ENCODE measurements around the gene KAZN. TPM values are rescaled to one million over a fixed set of nuclear protein-coding genes. Genes with fewer than 3 reads are reported as not detected.

KAZN gene
- total RNA-seq, 1 experiment from 2014 or later = 15.6 TPM

GRCh38 chr1:14626869-14627607 lies 28.6 kb downstream of the KAZN start:
- H3F3A ChIP-seq (ENCODE audit: insufficient read depth, low read depth) = no peaks in the 10 kb centered on the region
- intact Hi-C loops (cut with micrococcal nuclease; ENCODE audit: unreplicated experiment) = no loop called here
- no peaks in the 10 kb centered on the region for H3K4me1 ChIP-seq (replicated peaks; ENCODE audit: insufficient read depth)
- no peak overlapping the region for H2AFZ ChIP-seq
- no peaks in the 10 kb centered on the region for H3K36me3 ChIP-seq (ENCODE audit: low read depth)
- peaks cover 43% of the 10 kb centered on the region for H3K27me3 ChIP-seq (ENCODE audit: insufficient read depth, low read depth)
- no peak overlapping the region for H3K4me3 ChIP-seq
- H3K79me2 ChIP-seq (ENCODE audit: low read depth) = no peaks in the 10 kb centered on the region
- TF ChIP-seq, protein P1, sequence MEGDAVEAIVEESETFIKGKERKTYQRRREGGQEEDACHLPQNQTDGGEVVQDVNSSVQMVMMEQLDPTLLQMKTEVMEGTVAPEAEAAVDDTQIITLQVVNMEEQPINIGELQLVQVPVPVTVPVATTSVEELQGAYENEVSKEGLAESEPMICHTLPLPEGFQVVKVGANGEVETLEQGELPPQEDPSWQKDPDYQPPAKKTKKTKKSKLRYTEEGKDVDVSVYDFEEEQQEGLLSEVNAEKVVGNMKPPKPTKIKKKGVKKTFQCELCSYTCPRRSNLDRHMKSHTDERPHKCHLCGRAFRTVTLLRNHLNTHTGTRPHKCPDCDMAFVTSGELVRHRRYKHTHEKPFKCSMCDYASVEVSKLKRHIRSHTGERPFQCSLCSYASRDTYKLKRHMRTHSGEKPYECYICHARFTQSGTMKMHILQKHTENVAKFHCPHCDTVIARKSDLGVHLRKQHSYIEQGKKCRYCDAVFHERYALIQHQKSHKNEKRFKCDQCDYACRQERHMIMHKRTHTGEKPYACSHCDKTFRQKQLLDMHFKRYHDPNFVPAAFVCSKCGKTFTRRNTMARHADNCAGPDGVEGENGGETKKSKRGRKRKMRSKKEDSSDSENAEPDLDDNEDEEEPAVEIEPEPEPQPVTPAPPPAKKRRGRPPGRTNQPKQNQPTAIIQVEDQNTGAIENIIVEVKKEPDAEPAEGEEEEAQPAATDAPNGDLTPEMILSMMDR (conservative IDR thresholded peaks at IDR 0.05) = no peak
- TF ChIP-seq EZH2 (IDR thresholded peaks at IDR 0.05; ENCODE audit: low read depth) = no peak
- DNase-seq = no peak
- ChIA-PET POLR2A (ENCODE audit: unreplicated experiment) (no interaction called here), CTCF (no interaction called here)
- H3K27ac ChIP-seq = no peak overlapping the region
- no peaks in the 10 kb centered on the region for H4K20me1 ChIP-seq (ENCODE audit: insufficient read depth)
- H3K9me2 ChIP-seq (ENCODE audit: insufficient read depth) = no peaks in the 10 kb centered on the region
- BruUV-seq (replicated peaks) = no TSS peak
- H3K4me2 ChIP-seq = no peak overlapping the region
- H3K9me3 ChIP-seq (ENCODE audit: insufficient read depth, low read depth) = no peaks in the 10 kb centered on the region

- H3K36me3 ChIP-seq (ENCODE audit: low read depth) = no peaks in the 10 kb centered on the region
- peaks cover 44% of the 10 kb centered on the region for H3K27me3 ChIP-seq (ENCODE audit: insufficient read depth, low read depth)
- H2AFZ ChIP-seq = no peak overlapping the region
- CTCF ChIA-PET = no interaction called here
- BruUV-seq (replicated peaks) = no TSS peak
- no peaks in the 10 kb centered on the region for H3K9me2 ChIP-seq (ENCODE audit: insufficient read depth)
- H3K4me3 ChIP-seq = no peak overlapping the region
- H3F3A ChIP-seq (ENCODE audit: insufficient read depth, low read depth) = no peaks in the 10 kb centered on the region
- no peaks in the 10 kb centered on the region for H3K79me2 ChIP-seq (ENCODE audit: low read depth)
- H3K27ac ChIP-seq = no peak overlapping the region
- intact Hi-C loops (cut with micrococcal nuclease; ENCODE audit: unreplicated experiment) = no loop called here
- POLR2A ChIA-PET (ENCODE audit: unreplicated experiment) = no interaction called here
- H3K9me3 ChIP-seq (ENCODE audit: insufficient read depth, low read depth) = no peaks in the 10 kb centered on the region
- TF ChIP-seq, protein P1 (conservative IDR thresholded peaks at IDR 0.05) = no peak
- TF ChIP-seq EZH2 (IDR thresholded peaks at IDR 0.05; ENCODE audit: low read depth) = no peak
- DNase-seq = no peak
- no peaks in the 10 kb centered on the region for H4K20me1 ChIP-seq (ENCODE audit: insufficient read depth)
- no peak overlapping the region for H3K4me2 ChIP-seq
- no peaks in the 10 kb centered on the region for H3K4me1 ChIP-seq (replicated peaks; ENCODE audit: insufficient read depth)
These were observed 29.4 kb downstream of the KAZN start for GRCh38 chr1:14627608-14628489.

DNA sequence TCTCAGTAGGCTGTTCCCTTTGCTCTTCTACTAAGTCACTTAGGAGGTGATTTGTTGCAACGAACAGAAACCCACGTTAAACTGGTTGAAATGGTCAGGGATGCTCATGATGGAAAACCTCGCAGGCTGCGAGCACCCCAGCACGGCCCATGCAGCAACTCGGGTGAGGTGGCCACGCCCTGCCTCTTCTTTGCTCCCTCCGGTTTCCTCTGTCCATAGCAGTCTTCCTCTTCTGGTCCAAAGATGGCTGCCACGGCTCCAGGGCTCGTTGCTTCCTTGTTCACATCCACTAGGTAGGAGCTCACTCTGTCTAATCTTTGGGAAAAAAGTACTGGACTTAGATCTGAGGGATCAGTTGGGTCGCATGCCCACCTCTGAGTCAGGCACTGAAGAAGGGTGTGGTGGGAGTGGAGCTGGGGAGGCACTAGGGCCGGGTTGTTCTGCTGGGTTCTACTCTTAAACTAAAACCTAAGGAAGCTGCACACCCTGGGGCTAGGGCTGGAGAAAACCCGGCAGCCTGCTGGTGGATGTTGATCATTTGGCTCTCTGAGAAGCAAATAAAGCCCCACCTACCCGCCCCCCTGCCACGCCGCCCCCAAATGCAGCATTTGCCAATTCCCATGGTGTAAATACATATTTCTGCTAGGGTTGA lies 31.0 kb downstream of the KAZN start:
- peaks cover 46% of the 10 kb centered on the region for H3K27me3 ChIP-seq (ENCODE audit: insufficient read depth, low read depth)
- H3K4me3 ChIP-seq = no peak overlapping the region
- H3K27ac ChIP-seq = no peak overlapping the region
- no peaks in the 10 kb centered on the region for H3K9me3 ChIP-seq (ENCODE audit: insufficient read depth, low read depth)
- no peak overlapping the region for H3K4me2 ChIP-seq
- H3K36me3 ChIP-seq (ENCODE audit: low read depth) = no peaks in the 10 kb centered on the region
- no peaks in the 10 kb centered on the region for H3F3A ChIP-seq (ENCODE audit: insufficient read depth, low read depth)
- BruUV-seq (replicated peaks) = no TSS peak
- H3K4me1 ChIP-seq (replicated peaks; ENCODE audit: insufficient read depth) = no peaks in the 10 kb centered on the region
- ChIA-PET POLR2A (ENCODE audit: unreplicated experiment) (no interaction called here), CTCF (no interaction called here)
- no peak for DNase-seq
- no peak overlapping the region for H2AFZ ChIP-seq
- H3K79me2 ChIP-seq (ENCODE audit: low read depth) = no peaks in the 10 kb centered on the region
- H3K9me2 ChIP-seq (ENCODE audit: insufficient read depth) = no peaks in the 10 kb centered on the region
- no peak for TF ChIP-seq EZH2 (IDR thresholded peaks at IDR 0.05; ENCODE audit: low read depth)
- TF ChIP-seq, protein P1 (conservative IDR thresholded peaks at IDR 0.05) = no peak
- intact Hi-C loops (cut with micrococcal nuclease; ENCODE audit: unreplicated experiment) = no loop called here
- no peaks in the 10 kb centered on the region for H4K20me1 ChIP-seq (ENCODE audit: insufficient read depth)
